Bronchial epithelial cell (primary cell): ENCODE data around the gene SLFN11. TPM values are rescaled to one million over a fixed set of nuclear protein-coding genes. Genes with fewer than 3 reads are reported as not detected.
A peak's percentile ranks its signal among the peaks of the same experiment; 100 is the strongest.
"Not testable (repeated sequence)": the region's sequence is repeated elsewhere in the genome, so short reads cannot be mapped to it uniquely, and the experiment has no call there.

Experiments used
- DNase-seq: peaks from one replicate; pipeline ENCODE4 v3.0.0-alpha.2; 2010; ENCODE audit warnings: low read depth
- FAIRE-seq: peaks from 2 replicates; lab custom pipeline; 2011; peaks lifted over from hg19 to GRCh38; lab: Jason Lieb, UNC
- H3K27me3 ChIP-seq: 2 replicates; pipeline ENCODE4 v1.5.1; 2011; ENCODE audit warnings: low read length; ENCODE audit not compliant: control insufficient read depth, insufficient read depth
- H3K36me3 ChIP-seq: 2 replicates; pipeline ENCODE4 v1.5.1; 2011; ENCODE audit warnings: low read length; ENCODE audit not compliant: control insufficient read depth, insufficient read depth
- H3K4me3 ChIP-seq: 2 replicates; pipeline ENCODE4 v1.5.1; 2011; ENCODE audit warnings: mild to moderate bottlenecking, low read depth, low read length, control low read depth
- CTCF ChIP-seq: IDR thresholded peaks from 2 replicates; pipeline ENCODE4 v1.5.1; 2011; ENCODE audit warnings: mild to moderate bottlenecking, moderate library complexity, low read length, control low read depth, inconsistent platforms; ENCODE audit not compliant: insufficient read depth, severe bottlenecking
- total RNA-seq: library from RNA; depleted of rRNA; stranded (reverse); fragments of >200 nt; gene quantifications from 2 replicates; pipeline ENCODE4 v1.2.1, GENCODE V29; 2014

SLFN11 gene
- total RNA-seq, 1 donor from 2014 or later: 6.1 TPM

- H3K36me3 ChIP-seq: no peaks in the 10 kb centered on the region
- FAIRE-seq: peak; percentile 76
- TF ChIP-seq CTCF: no peak
- no peaks in the 10 kb centered on the region for H3K27me3 ChIP-seq
- peak; percentile 10 for DNase-seq
- no peak overlapping the region for H3K4me3 ChIP-seq
Measured at GRCh38 chr17:35314415-35315216, 58.8 kb downstream of the SLFN11 start.

GRCh38 chr17:35313875-35314409 lies 59.5 kb downstream of the SLFN11 start:
- Histone ChIP-seq H3K36me3 (no peaks in the 10 kb centered on the region), H3K4me3 (no peak overlapping the region), H3K27me3 (no peaks in the 10 kb centered on the region)
- FAIRE-seq (no peak), DNase-seq (no peak)
- no peak for TF ChIP-seq CTCF

GRCh38 chr17:35312790-35313711 lies 60.4 kb downstream of the SLFN11 start:
- H3K36me3 ChIP-seq: no peaks in the 10 kb centered on the region
- H3K27me3 ChIP-seq: no peaks in the 10 kb centered on the region
- DNase-seq (peak; percentile 61), FAIRE-seq (peak; percentile 85)
- TF ChIP-seq CTCF: peak; percentile 72
- H3K4me3 ChIP-seq: no peak overlapping the region

- DNase-seq (no peak), FAIRE-seq (no peak)
- no peak for TF ChIP-seq CTCF
- H3K4me3 ChIP-seq: no peak overlapping the region
- no peaks in the 10 kb centered on the region for H3K27me3 ChIP-seq
- no peaks in the 10 kb centered on the region for H3K36me3 ChIP-seq
Measured at GRCh38 chr17:35312346-35312745, 61.1 kb downstream of the SLFN11 start.

- not testable (repeated sequence) for H3K4me3 ChIP-seq, FAIRE-seq, H3K36me3 ChIP-seq, H3K27me3 ChIP-seq, DNase-seq
Measured at GRCh38 chr17:35309345-35309744, 64.1 kb downstream of the SLFN11 start.

Other genes with a start within 250 kb of the SLFN11 start
- gene NLE1, start 231.3 kb downstream of the SLFN11 start, total RNA-seq: 10.2 and 32.4 TPM in 2 replicates
- gene UNC45B, start 225.8 kb downstream of the SLFN11 start, total RNA-seq: not detected in 2 replicates
- not detected in 2 replicates for gene SLC35G3, start 179.2 kb downstream of the SLFN11 start, total RNA-seq
- gene SLFN5, start 130.5 kb downstream of the SLFN11 start, total RNA-seq: 104 and 112 TPM in 2 replicates
- 2.3 and 4.2 TPM in 2 replicates for gene SLFN12, start 58.9 kb upstream of the SLFN11 start, total RNA-seq
- 0.26 and 1.3 TPM in 2 replicates for gene SLFN13, start 75.1 kb upstream of the SLFN11 start, total RNA-seq
- gene SLFN12L, start 164.1 kb upstream of the SLFN11 start, total RNA-seq: under 0.01 and 0.13 TPM in 2 replicates
- gene SLFN14, start 187.2 kb upstream of the SLFN11 start, total RNA-seq: not detected in 2 replicates
- 1.8 and 2.9 TPM in 2 replicates for gene PEX12, start 204.9 kb upstream of the SLFN11 start, total RNA-seq
- 38.3 and 50.8 TPM in 2 replicates for gene AP2B1, start 213.7 kb upstream of the SLFN11 start, total RNA-seq